IMR-90 (cell line): ENCODE results near the gene LTBP4. TPM values are rescaled to one million over a fixed set of nuclear protein-coding genes. Genes with fewer than 3 reads are reported as not detected.

Experiments used
- ATAC-seq: fragments of 200-7000 bp; cut with Tn5 transposase; 2 replicates; pipeline ENCODE4 v1.9.1; 2020; ENCODE audit warnings: low read depth, mild to moderate bottlenecking, moderate library complexity
- BruUV-seq: library from RNA; stranded (reverse); fragments of 400-500 nt; replicated peaks from 2 replicates; lab custom pipeline; 2021; lab: Mats Ljungman, UMichigan
- CTCF ChIA-PET: fragments of 300-600 bp; formaldehyde crosslinking; extraction: SDS; loops from one replicate; lab custom pipeline; 2021; ENCODE audit warnings: antibody characterized with exemption; lab: Yijun Ruan, JAX
- POLR2A ChIA-PET: fragments of 300-600 bp; sonication (Branson Sonifier 250); formaldehyde crosslinking; loops from one replicate; lab custom pipeline; 2022; ENCODE audit warnings: antibody characterized with exemption; ENCODE audit not compliant: unreplicated experiment; lab: Charles Lee
- DNase-seq: peaks from one replicate; pipeline ENCODE4 v3.0.0; 2013
- H2AFZ ChIP-seq: replicated peaks from 2 replicates; pipeline ENCODE3; 2013; ENCODE audit warnings: low read length, mild to moderate bottlenecking; ENCODE audit not compliant: poor library complexity
- H2AK5ac ChIP-seq: 2 replicates; pipeline ENCODE4 v1.6.1; 2013; ENCODE audit warnings: low read depth, low read length, inconsistent platforms
- H2AK9ac ChIP-seq: replicated peaks from 2 replicates; pipeline ENCODE3; 2013; ENCODE audit warnings: mild to moderate bottlenecking, low read depth, low read length, moderate library complexity; ENCODE audit not compliant: poor library complexity
- H2BK120ac ChIP-seq: 2 replicates; pipeline ENCODE4 v1.6.1; 2013; ENCODE audit warnings: low read depth, low read length, inconsistent platforms
- H2BK15ac ChIP-seq: 3 replicates; pipeline ENCODE4 v1.6.1; 2013; ENCODE audit warnings: low read depth, low read length, inconsistent platforms
- H2BK20ac ChIP-seq: 2 replicates; pipeline ENCODE4 v1.6.1; 2013; ENCODE audit warnings: low read depth, mild to moderate bottlenecking, inconsistent platforms, low read length, moderate library complexity
- H2BK5ac ChIP-seq: 2 replicates; pipeline ENCODE4 v1.6.1; 2013; ENCODE audit warnings: mild to moderate bottlenecking, low read depth, low read length, inconsistent platforms; ENCODE audit not compliant: poor library complexity, severe bottlenecking
- H3K14ac ChIP-seq: replicated peaks from 2 replicates; pipeline ENCODE4 v1.6.1; 2013; ENCODE audit warnings: low read depth, low read length, inconsistent platforms
- H3K18ac ChIP-seq: 2 replicates; pipeline ENCODE4 v1.6.1; 2013; ENCODE audit warnings: low read depth, low read length, control low read depth
- H3K23ac ChIP-seq: 2 replicates; pipeline ENCODE4 v1.6.1; 2013; ENCODE audit warnings: low read depth, low read length, inconsistent platforms
- H3K27ac ChIP-seq: 2 replicates; pipeline ENCODE4 v1.5.1; 2013; ENCODE audit warnings: mild to moderate bottlenecking, control low read depth, low read length; ENCODE audit not compliant: insufficient read depth
- H3K27me3 ChIP-seq: 2 replicates; pipeline ENCODE4 v1.6.1; 2013; ENCODE audit warnings: low read length; ENCODE audit not compliant: control insufficient read depth, insufficient read depth
- H3K36me3 ChIP-seq: 2 replicates; pipeline ENCODE4 v1.6.1; 2013; ENCODE audit warnings: low read length, mixed read lengths; ENCODE audit not compliant: control insufficient read depth, insufficient read depth
- H3K4ac ChIP-seq: 2 replicates; pipeline ENCODE4 v1.6.1; 2013; ENCODE audit warnings: low read depth, low read length, inconsistent platforms
- H3K4me1 ChIP-seq: 2 replicates; pipeline ENCODE4 v1.6.1; 2013; ENCODE audit warnings: low read length, mixed read lengths; ENCODE audit not compliant: control insufficient read depth, insufficient read depth
- H3K4me2 ChIP-seq: 2 replicates; pipeline ENCODE4 v1.6.1; 2013; ENCODE audit warnings: low read depth, mild to moderate bottlenecking, control low read depth, low read length, moderate library complexity
- H3K4me3 ChIP-seq: 2 replicates; pipeline ENCODE4 v1.5.1; 2013; ENCODE audit warnings: low read depth, mild to moderate bottlenecking, control low read depth, low read length, moderate library complexity; ENCODE audit not compliant: insufficient read depth
- H3K56ac ChIP-seq: 2 replicates; pipeline ENCODE4 v1.6.1; 2013; ENCODE audit warnings: low read length, inconsistent platforms; ENCODE audit not compliant: insufficient read depth; ENCODE audit errors: extremely low read depth
- H3K79me1 ChIP-seq, 2 experiments: 2 replicates each; pipeline ENCODE4 v1.6.1; 2013; ENCODE audit warnings: low read length in 2 of 2, inconsistent platforms in 1 of 2, low read depth in 1 of 2
- H3K9ac ChIP-seq: 2 replicates; pipeline ENCODE4 v1.6.1; 2013; ENCODE audit warnings: low read depth, low read length, control low read depth
- H3K9me1 ChIP-seq: 2 replicates; pipeline ENCODE4 v1.6.1; 2013; ENCODE audit warnings: low read length, inconsistent platforms; ENCODE audit not compliant: insufficient read depth
- H3K9me3 ChIP-seq: 2 replicates; pipeline ENCODE4 v1.6.1; 2013; ENCODE audit warnings: low read length; ENCODE audit not compliant: control insufficient read depth, insufficient read depth
- H4K20me1 ChIP-seq: 2 replicates; pipeline ENCODE4 v1.6.1; 2013; ENCODE audit warnings: low read length, inconsistent platforms; ENCODE audit not compliant: insufficient read depth
- H4K5ac ChIP-seq: 2 replicates; pipeline ENCODE4 v1.6.1; 2013; ENCODE audit warnings: mild to moderate bottlenecking, low read depth, low read length, control low read depth
- H4K8ac ChIP-seq, 2 experiments: 2 replicates each; pipeline ENCODE4 v1.6.1; 2013; ENCODE audit warnings: low read depth in 2 of 2, low read length in 2 of 2, control low read depth in 1 of 2, inconsistent platforms in 1 of 2
- H4K91ac ChIP-seq: 2 replicates; pipeline ENCODE4 v1.6.1; 2013; ENCODE audit warnings: low read depth, low read length, inconsistent platforms; ENCODE audit not compliant: insufficient read depth
- BHLHE40 ChIP-seq: fragments of 150-350 bp; IDR thresholded peaks from 2 replicates; pipeline ENCODE4 v1.6.1; 2016; ENCODE audit warnings: mild to moderate bottlenecking, low read depth, low read length
- CHD1 ChIP-seq: IDR thresholded peaks from 2 replicates; pipeline ENCODE4 v1.6.1; 2012; ENCODE audit warnings: low read depth, low read length, improper control_type of control experiment
- FOS ChIP-seq: fragments of 150-350 bp; IDR thresholded peaks from 2 replicates; pipeline ENCODE4 v1.6.1; 2016; ENCODE audit warnings: low read depth, low read length
- MAFK ChIP-seq: IDR thresholded peaks from 2 replicates; pipeline ENCODE4 v1.6.1; 2012; ENCODE audit warnings: low read depth, low read length, improper control_type of control experiment
- MAZ ChIP-seq: IDR thresholded peaks from 2 replicates; pipeline ENCODE4 v1.6.1; 2012; ENCODE audit warnings: low read depth, mild to moderate bottlenecking, low read length, improper control_type of control experiment, moderate library complexity, borderline replicate concordance
- POLR2A ChIP-seq: IDR thresholded peaks from 2 replicates; pipeline ENCODE4 v1.6.1; 2012; ENCODE audit warnings: mild to moderate bottlenecking, low read depth, low read length
- RAD21 ChIP-seq: IDR thresholded peaks from 2 replicates; pipeline ENCODE4 v1.6.1; 2012; ENCODE audit warnings: low read length, improper control_type of control experiment
- RCOR1 ChIP-seq: IDR thresholded peaks from 2 replicates; pipeline ENCODE4 v1.6.1; 2012; ENCODE audit warnings: mild to moderate bottlenecking, low read length, improper control_type of control experiment; ENCODE audit not compliant: insufficient replicate concordance
- RFX5 ChIP-seq: IDR thresholded peaks from 2 replicates; pipeline ENCODE4 v1.8.0; 2012; ENCODE audit warnings: low read depth, mild to moderate bottlenecking, low read length, moderate library complexity
- USF2 ChIP-seq: fragments of 150-350 bp; IDR thresholded peaks from 2 replicates; pipeline ENCODE4 v1.6.1; 2017; ENCODE audit warnings: mild to moderate bottlenecking, antibody characterized with exemption, low read length, low read depth
- WGBS, 2 experiments: methylation state at CpG; one replicate each; pipeline versions ENCODE4 v1.1.5 to v1.1.7; 2013; ENCODE audit warnings: missing lambda C conversion rate in 2 of 2; ENCODE audit not compliant: insufficient read length in 1 of 2; ENCODE audit errors: extremely low coverage in 2 of 2; 5-methylcytosine and 5-hydroxymethylcytosine counted together
- dilution Hi-C: fragments of 300-500 bp; cut with HindIII; formaldehyde crosslinking; loops from one replicate; pipeline ENCODE4 v1.14.3; 2018; ENCODE audit warnings: low sequenced_read_pairs; ENCODE audit not compliant: unreplicated experiment
- in situ Hi-C: fragments of 300-500 bp; cut with MboI; formaldehyde crosslinking; loops from 3 replicates; pipeline ENCODE4 v1.14.3; 2019; ENCODE audit warnings: low sequenced_read_pairs, inconsistent platforms, mixed read lengths
- intact Hi-C: fragments of 100-400 bp; cut with micrococcal nuclease; formaldehyde crosslinking; loops from 2 replicates; pipeline ENCODE4 v1.10.0; 2022
- polyA plus RNA-seq, 3 experiments: library from polyadenylated mRNA; depleted of rRNA; stranded (reverse); fragments of >200 nt; gene quantifications; 2 replicates each; pipeline ENCODE4 v1.2.3, GENCODE V29; 2012; ENCODE audit warnings: low replicate concordance in 1 of 3
- total RNA-seq: library from RNA; depleted of rRNA; stranded (reverse); fragments of >200 nt; gene quantifications from 2 replicates; pipeline ENCODE4 v1.2.3, GENCODE V29; 2012
- TF ChIP-seq, protein P1 (sequence below): fragments of 150-350 bp; IDR thresholded peaks from 2 replicates; pipeline ENCODE4 v1.6.1; 2016; ENCODE audit warnings: low read depth, mild to moderate bottlenecking, low read length, moderate library complexity, borderline replicate concordance

Gene LTBP4
- total and polyA plus RNA-seq, 2 of the 4 experiments (the other 2 are of a cell fraction): 14.7 to 70.3 TPM

GRCh38 chr19:40616941-40617340 is 15.8 kb downstream of the LTBP4 start:
- intact Hi-C loops: no loop called here

More at GRCh38 chr19:40616941-40617340, 15.8 kb downstream of the LTBP4 start:
- H3K4me2 ChIP-seq: no peak overlapping the region
- ATAC-seq (no peak), DNase-seq (no peak)
- H2BK5ac ChIP-seq: no peak overlapping the region
- peak overlapping the region; percentile 11; the same call in 1 of the 2 replicates for H4K91ac ChIP-seq
- no peak overlapping the region for H3K4me3 ChIP-seq
- H4K5ac ChIP-seq: peak overlapping the region; percentile 13; the same call in 1 of the 2 replicates
- no peak overlapping the region for H3K9ac ChIP-seq
- H2AK9ac ChIP-seq: no peak overlapping the region
- H3K79me1 ChIP-seq: peaks cover 4 to 28% of the 10 kb centered on the region in 2 experiments
- peak overlapping the region; percentile 62; the same call in 1 of the 2 replicates for H2BK20ac ChIP-seq
- in situ Hi-C loops: no loop called here
- H3K14ac ChIP-seq: no peak overlapping the region; the same call in 1 of the 2 replicates
- H2AK5ac ChIP-seq: peak overlapping the region; percentile 3; the same call in 1 of the 2 replicates
- ChIA-PET POLR2A (interaction anchor here (0.6 kb wide), 1 partner anchor 331 kb away, joined by 3 read pairs; no protein-coding TSS in a partner anchor), CTCF (interaction anchor here (1.3 to 1.6 kb wide), 2 partner anchors 14 to 18 kb away, joined by 3 to 4 read pairs; no protein-coding TSS in a partner anchor)
- peaks cover 12% of the 10 kb centered on the region for H3K9me1 ChIP-seq
- H2BK15ac ChIP-seq: peak overlapping the region; percentile 86; the same call in 1 of the 3 replicates
- no peak overlapping the region for H3K56ac ChIP-seq
- 91% methylated on average over 9 of the region's 17 CpGs; no CpG with 5 or more reads in 1 of the 2 experiments for WGBS, 2 experiments
- dilution Hi-C loops: no loop called here
- TF ChIP-seq RFX5 (no peak), FOS (no peak), RCOR1 (no peak), RAD21 (no peak), MAZ (no peak), MAFK (no peak), POLR2A (no peak), USF2 (no peak), BHLHE40 (no peak), CHD1 (no peak)
- TF ChIP-seq, protein P1, sequence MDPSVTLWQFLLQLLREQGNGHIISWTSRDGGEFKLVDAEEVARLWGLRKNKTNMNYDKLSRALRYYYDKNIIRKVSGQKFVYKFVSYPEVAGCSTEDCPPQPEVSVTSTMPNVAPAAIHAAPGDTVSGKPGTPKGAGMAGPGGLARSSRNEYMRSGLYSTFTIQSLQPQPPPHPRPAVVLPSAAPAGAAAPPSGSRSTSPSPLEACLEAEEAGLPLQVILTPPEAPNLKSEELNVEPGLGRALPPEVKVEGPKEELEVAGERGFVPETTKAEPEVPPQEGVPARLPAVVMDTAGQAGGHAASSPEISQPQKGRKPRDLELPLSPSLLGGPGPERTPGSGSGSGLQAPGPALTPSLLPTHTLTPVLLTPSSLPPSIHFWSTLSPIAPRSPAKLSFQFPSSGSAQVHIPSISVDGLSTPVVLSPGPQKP: no peak
- no peak overlapping the region for H2AFZ ChIP-seq
- peaks cover 12% of the 10 kb centered on the region; the same call in 1 of the 2 replicates for H3K4me1 ChIP-seq
- peaks cover 52% of the 10 kb centered on the region for H3K36me3 ChIP-seq
- no peaks in the 10 kb centered on the region for H3K27me3 ChIP-seq
- no TSS peak for BruUV-seq
- no peaks in the 10 kb centered on the region for H3K9me3 ChIP-seq
- H3K4ac ChIP-seq: peak overlapping the region; percentile 9; the same call in 1 of the 2 replicates
- peak overlapping the region; percentile 16; the same call in 1 of the 2 replicates for H3K18ac ChIP-seq
- H4K8ac ChIP-seq: no peak overlapping the region; a peak in 1 of 4 replicates
- 0 out of 2 replicates have a peak overlapping the region, but pooled peaks have one; percentile 0 for H3K27ac ChIP-seq
- H3K23ac ChIP-seq: no peak overlapping the region
- no peak overlapping the region for H2BK120ac ChIP-seq
- H4K20me1 ChIP-seq: peaks cover 3% of the 10 kb centered on the region; the same call in 1 of the 2 replicates
